Endometrial microvascular endothelial cells (primary cell): ENCODE data around the gene TAF11. TPM values are rescaled to one million over a fixed set of nuclear protein-coding genes. Genes with fewer than 3 reads are reported as not detected.
"Not testable (repeated sequence)": the region's sequence is repeated elsewhere in the genome, so short reads cannot be mapped to it uniquely, and the experiment has no call there.

Source experiments
- in situ Hi-C: cut with HindIII; loops from 2 replicates; pipeline ENCODE4 v1.10.0; 2017; ENCODE audit warnings: low sequenced_read_pairs, low pct_unique_long_range_greater_than_20kb; ENCODE audit errors: inconsistent ontology term
- total RNA-seq: library from RNA; depleted of rRNA; stranded (reverse); fragments of >200 nt; gene quantifications from one replicate; pipeline ENCODE4 v1.2.3, GENCODE V29; 2015; ENCODE audit errors: inconsistent ontology term

The TAF11 gene
- total RNA-seq = 37.4 TPM

GRCh38 chr6:34887753-34888513, at the start of gene TAF11:
Gene TAF11 (minus strand): TSS chr6:34888042. CDS start chr6:34887957, 85 bp downstream.
- in situ Hi-C loops = no loop called here

GRCh38 chr6:34934516-34934915, 46.7 kb upstream of the TAF11 start:
- in situ Hi-C loops = no loop called here

- in situ Hi-C loops = not testable (repeated sequence)
These were observed 44.4 kb upstream of the TAF11 start for GRCh38 chr6:34932202-34932601.

- in situ Hi-C loops = no loop called here
These were observed 42.4 kb upstream of the TAF11 start for GRCh38 chr6:34930221-34930620.

- in situ Hi-C loops = no loop called here
These were observed 41.6 kb upstream of the TAF11 start for GRCh38 chr6:34929241-34929978.

- in situ Hi-C loops = no loop called here
These were observed 40.9 kb upstream of the TAF11 start for GRCh38 chr6:34928695-34929094.

GRCh38 chr6:34928220-34928619, 40.4 kb upstream of the TAF11 start:
- in situ Hi-C loops = no loop called here

GRCh38 chr6:34926655-34927054, 38.8 kb upstream of the TAF11 start:
- in situ Hi-C loops = no loop called here

- in situ Hi-C loops = no loop called here
These were observed 37.2 kb upstream of the TAF11 start for GRCh38 chr6:34924831-34925625.

- in situ Hi-C loops = no loop called here
These were observed 34.4 kb upstream of the TAF11 start for GRCh38 chr6:34922177-34922663.

- in situ Hi-C loops = no loop called here
These were observed 32.3 kb upstream of the TAF11 start for GRCh38 chr6:34920097-34920496.

- in situ Hi-C loops = no loop called here
These were observed 31.8 kb upstream of the TAF11 start for GRCh38 chr6:34919651-34920050.

- in situ Hi-C loops = no loop called here
These were observed 29.9 kb upstream of the TAF11 start for GRCh38 chr6:34917626-34918285.

- in situ Hi-C loops = no loop called here
These were observed 28.6 kb upstream of the TAF11 start for GRCh38 chr6:34916348-34916967.

- in situ Hi-C loops = no loop called here
These were observed 26.5 kb upstream of the TAF11 start for GRCh38 chr6:34914358-34914757.

GRCh38 chr6:34912715-34913464, 25.0 kb upstream of the TAF11 start:
- in situ Hi-C loops = no loop called here

- in situ Hi-C loops = no loop called here
These were observed 24.0 kb upstream of the TAF11 start for GRCh38 chr6:34911822-34912221.
